ENCODE results near the gene ERMAP.

DNA sequence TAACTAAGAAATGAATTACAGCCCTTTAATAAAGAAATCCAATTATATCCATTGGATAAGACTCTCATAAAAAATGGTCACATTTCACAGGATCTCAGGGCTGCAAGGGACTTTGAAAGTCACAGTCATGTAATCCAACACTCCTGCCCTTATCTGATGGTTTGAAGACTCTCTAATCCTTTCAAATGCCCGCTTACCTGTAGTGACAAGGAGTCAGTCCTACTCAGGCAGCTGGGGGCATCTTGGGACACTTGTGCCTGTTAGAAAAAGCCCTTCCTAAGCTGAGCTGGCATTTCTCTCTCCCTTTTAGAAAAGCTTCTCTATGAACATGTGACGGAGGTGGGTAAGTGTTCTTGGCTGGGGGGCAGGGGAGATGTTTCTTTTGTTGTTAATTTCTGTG lies 18.5 kb downstream of the ERMAP start:
- no peak for TF ChIP-seq RBBP5 (conservative IDR thresholded peaks at IDR 0.05)
- no peak for TF ChIP-seq GABPA (IDR thresholded peaks at IDR 0.05; ENCODE audit: low read depth)
- TF ChIP-seq, protein P1, sequence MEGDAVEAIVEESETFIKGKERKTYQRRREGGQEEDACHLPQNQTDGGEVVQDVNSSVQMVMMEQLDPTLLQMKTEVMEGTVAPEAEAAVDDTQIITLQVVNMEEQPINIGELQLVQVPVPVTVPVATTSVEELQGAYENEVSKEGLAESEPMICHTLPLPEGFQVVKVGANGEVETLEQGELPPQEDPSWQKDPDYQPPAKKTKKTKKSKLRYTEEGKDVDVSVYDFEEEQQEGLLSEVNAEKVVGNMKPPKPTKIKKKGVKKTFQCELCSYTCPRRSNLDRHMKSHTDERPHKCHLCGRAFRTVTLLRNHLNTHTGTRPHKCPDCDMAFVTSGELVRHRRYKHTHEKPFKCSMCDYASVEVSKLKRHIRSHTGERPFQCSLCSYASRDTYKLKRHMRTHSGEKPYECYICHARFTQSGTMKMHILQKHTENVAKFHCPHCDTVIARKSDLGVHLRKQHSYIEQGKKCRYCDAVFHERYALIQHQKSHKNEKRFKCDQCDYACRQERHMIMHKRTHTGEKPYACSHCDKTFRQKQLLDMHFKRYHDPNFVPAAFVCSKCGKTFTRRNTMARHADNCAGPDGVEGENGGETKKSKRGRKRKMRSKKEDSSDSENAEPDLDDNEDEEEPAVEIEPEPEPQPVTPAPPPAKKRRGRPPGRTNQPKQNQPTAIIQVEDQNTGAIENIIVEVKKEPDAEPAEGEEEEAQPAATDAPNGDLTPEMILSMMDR (IDR thresholded peaks at IDR 0.05 in 2 of 3, conservative IDR thresholded peaks at IDR 0.05 in 1 of 3; ENCODE audit: control insufficient read depth in 2 of 3, extremely low read depth in 1 of 3, insufficient read depth in 1 of 3, low read depth in 3 of 3, low read length in 3 of 3): no peak
- no peak for TF ChIP-seq SMAD1 (IDR thresholded peaks at IDR 0.05; ENCODE audit: low read depth, partially characterized antibody)
- no peak for TF ChIP-seq CEBPB (IDR thresholded peaks at IDR 0.05; ENCODE audit: borderline replicate concordance in 1 of 2, low read depth in 2 of 2, low read length in 2 of 2)
- TF ChIP-seq SIN3A (IDR thresholded peaks at IDR 0.05; ENCODE audit: low read depth, low read length): no peak
- no peak for TF ChIP-seq POLR2A (IDR thresholded peaks at IDR 0.05; ENCODE audit: low read depth, low read length)
- no peak for TF ChIP-seq POLR2AphosphoS5 (IDR thresholded peaks at IDR 0.05; ENCODE audit: low read length)
- TF ChIP-seq TBL1XR1 (IDR thresholded peaks at IDR 0.05; ENCODE audit: low read depth, low read length): no peak
- TF ChIP-seq FOS (IDR thresholded peaks at IDR 0.05; ENCODE audit: borderline replicate concordance, extremely low read depth, insufficient read length): no peak
- TF ChIP-seq RAD51 (IDR thresholded peaks at IDR 0.05): no peak
